ENCODE measurements around the gene EPB41L2.

The EPB41L2 gene

GRCh38 chr6:130838250-130838860 lies 224.7 kb downstream of the EPB41L2 start:
- Histone ChIP-seq H2AFZ (ENCODE audit: low read depth, low read length) (no peak overlapping the region), H3K27me3 (ENCODE audit: low read depth, low read length) (no peaks in the 10 kb centered on the region), H3K4me2 (ENCODE audit: low read length) (no peak overlapping the region), H3K9ac (ENCODE audit: low read length) (no peak overlapping the region), H3K79me2 (ENCODE audit: low read length) (no peaks in the 10 kb centered on the region), H3K4me3 (ENCODE audit: low read length) (no peak overlapping the region), H4K20me1 (ENCODE audit: insufficient read depth, low read length) (no peaks in the 10 kb centered on the region), H3K27ac (ENCODE audit: low read length) (no peak overlapping the region), H3K36me3 (replicated peaks; ENCODE audit: low read depth, low read length) (no peaks in the 10 kb centered on the region), H3K4me1 (ENCODE audit: low read length) (no peaks in the 10 kb centered on the region), H3K9me3 (ENCODE audit: insufficient read depth, low read length) (no peaks in the 10 kb centered on the region)
- TF ChIP-seq EZH2phosphoT487 (IDR thresholded peaks at IDR 0.05; ENCODE audit: low read depth) (no peak), CTCF (IDR thresholded peaks at IDR 0.05; ENCODE audit: low read depth, low read length) (no peak)

GRCh38 chr6:130837067-130837466 lies 226.0 kb downstream of the EPB41L2 start:
- H3K4me2 ChIP-seq (ENCODE audit: low read length): no peak overlapping the region
- H3K4me1 ChIP-seq (ENCODE audit: low read length): no peaks in the 10 kb centered on the region
- no peaks in the 10 kb centered on the region for H3K79me2 ChIP-seq (ENCODE audit: low read length)
- no peak overlapping the region for H3K9ac ChIP-seq (ENCODE audit: low read length)
- H3K9me3 ChIP-seq (ENCODE audit: insufficient read depth, low read length): no peaks in the 10 kb centered on the region
- no peak overlapping the region for H3K4me3 ChIP-seq (ENCODE audit: low read length)
- no peak overlapping the region for H2AFZ ChIP-seq (ENCODE audit: low read depth, low read length)
- no peaks in the 10 kb centered on the region for H4K20me1 ChIP-seq (ENCODE audit: insufficient read depth, low read length)
- TF ChIP-seq EZH2phosphoT487 (IDR thresholded peaks at IDR 0.05; ENCODE audit: low read depth): no peak
- TF ChIP-seq CTCF (IDR thresholded peaks at IDR 0.05; ENCODE audit: low read depth, low read length): no peak
- no peak overlapping the region for H3K27ac ChIP-seq (ENCODE audit: low read length)
- H3K36me3 ChIP-seq (replicated peaks; ENCODE audit: low read depth, low read length): no peaks in the 10 kb centered on the region
- H3K27me3 ChIP-seq (ENCODE audit: low read depth, low read length): no peaks in the 10 kb centered on the region

- H3K27me3 ChIP-seq (ENCODE audit: low read depth, low read length): no peaks in the 10 kb centered on the region
- H3K9ac ChIP-seq (ENCODE audit: low read length): no peak overlapping the region
- no peaks in the 10 kb centered on the region for H4K20me1 ChIP-seq (ENCODE audit: insufficient read depth, low read length)
- H3K79me2 ChIP-seq (ENCODE audit: low read length): no peaks in the 10 kb centered on the region
- H3K4me2 ChIP-seq (ENCODE audit: low read length): no peak overlapping the region
- no peak overlapping the region for H3K4me3 ChIP-seq (ENCODE audit: low read length)
- no peak for TF ChIP-seq EZH2phosphoT487 (IDR thresholded peaks at IDR 0.05; ENCODE audit: low read depth)
- TF ChIP-seq CTCF (IDR thresholded peaks at IDR 0.05; ENCODE audit: low read depth, low read length): no peak
- H3K36me3 ChIP-seq (replicated peaks; ENCODE audit: low read depth, low read length): no peaks in the 10 kb centered on the region
- H3K4me1 ChIP-seq (ENCODE audit: low read length): no peaks in the 10 kb centered on the region
- H2AFZ ChIP-seq (ENCODE audit: low read depth, low read length): no peak overlapping the region
- H3K27ac ChIP-seq (ENCODE audit: low read length): no peak overlapping the region
- no peaks in the 10 kb centered on the region for H3K9me3 ChIP-seq (ENCODE audit: insufficient read depth, low read length)
These were observed 226.9 kb downstream of the EPB41L2 start for GRCh38 chr6:130836055-130836640.

GRCh38 chr6:130834482-130835251 lies 228.4 kb downstream of the EPB41L2 start:
- Histone ChIP-seq H3K27me3 (ENCODE audit: low read depth, low read length) (no peaks in the 10 kb centered on the region), H3K27ac (ENCODE audit: low read length) (no peak overlapping the region), H3K79me2 (ENCODE audit: low read length) (no peaks in the 10 kb centered on the region), H3K9ac (ENCODE audit: low read length) (no peak overlapping the region), H2AFZ (ENCODE audit: low read depth, low read length) (no peak overlapping the region), H3K4me1 (ENCODE audit: low read length) (no peaks in the 10 kb centered on the region), H3K4me2 (ENCODE audit: low read length) (no peak overlapping the region), H3K36me3 (replicated peaks; ENCODE audit: low read depth, low read length) (no peaks in the 10 kb centered on the region), H4K20me1 (ENCODE audit: insufficient read depth, low read length) (no peaks in the 10 kb centered on the region), H3K4me3 (ENCODE audit: low read length) (no peak overlapping the region), H3K9me3 (ENCODE audit: insufficient read depth, low read length) (no peaks in the 10 kb centered on the region)
- TF ChIP-seq EZH2phosphoT487 (IDR thresholded peaks at IDR 0.05; ENCODE audit: low read depth) (no peak), CTCF (IDR thresholded peaks at IDR 0.05; ENCODE audit: low read depth, low read length) (no peak)
